VCaP (cell line): ENCODE results near the gene ZNF181.
A peak's percentile ranks its signal among the peaks of the same experiment; 100 is the strongest.

Source experiments
- H3K27ac ChIP-seq: fragments of 450-650 bp; 2 replicates; pipeline ENCODE4 v1.5.1; 2017
- CTCF ChIP-seq: fragments of 450-650 bp; conservative IDR thresholded peaks from 2 replicates; pipeline ENCODE4 v1.5.1; 2017; ENCODE audit warnings: mild to moderate bottlenecking, moderate library complexity

The ZNF181 gene

GRCh38 chr19:34711890-34712289, 22.2 kb upstream of the ZNF181 start:
- no peak overlapping the region for H3K27ac ChIP-seq
- TF ChIP-seq CTCF: no peak

GRCh38 chr19:34712395-34713261, 21.4 kb upstream of the ZNF181 start:
- peak overlapping the region; percentile 32; the same call in 1 of the 2 replicates for H3K27ac ChIP-seq
- peak; percentile 70 for TF ChIP-seq CTCF

GRCh38 chr19:34713262-34713637, 20.8 kb upstream of the ZNF181 start:
- TF ChIP-seq CTCF: no peak
- H3K27ac ChIP-seq: no peak overlapping the region

GRCh38 chr19:34715357-34715756, 18.7 kb upstream of the ZNF181 start:
- TF ChIP-seq CTCF: no peak
- no peak overlapping the region for H3K27ac ChIP-seq

- no peak overlapping the region for H3K27ac ChIP-seq
Measured at GRCh38 chr19:34722353-34722752, 11.7 kb upstream of the ZNF181 start.

GRCh38 chr19:34725400-34725799, 8.6 kb upstream of the ZNF181 start:
- TF ChIP-seq CTCF: no peak

More at GRCh38 chr19:34722353-34722752, 11.7 kb upstream of the ZNF181 start:
- TF ChIP-seq CTCF: no peak

GRCh38 chr19:34731019-34731829, 2.8 kb upstream of the ZNF181 start:
- TF ChIP-seq CTCF: no peak
- H3K27ac ChIP-seq: no peak overlapping the region

More at GRCh38 chr19:34725400-34725799, 8.6 kb upstream of the ZNF181 start:
- no peak overlapping the region for H3K27ac ChIP-seq
